GM12878 (cell line): ENCODE data around the gene MBNL1. TPM values are rescaled to one million over a fixed set of nuclear protein-coding genes. Genes with fewer than 3 reads are reported as not detected.

Experiments used
- ATAC-seq: fragments of 200-7000 bp; cut with Tn5 transposase; 3 replicates; pipeline ENCODE4 v1.9.1; 2020; ENCODE audit warnings: mild to moderate bottlenecking, moderate library complexity
- BruUV-seq: library from RNA; stranded (reverse); fragments of 400-500 nt; replicated peaks from 2 replicates; lab custom pipeline; 2021; lab: Mats Ljungman, UMichigan
- CTCF ChIA-PET: fragments of 300-600 bp; sonication (Branson Sonifier 250); formaldehyde crosslinking; extraction: SDS; loops from one replicate; lab custom pipeline; 2021; ENCODE audit warnings: inconsistent platforms; lab: Yijun Ruan, JAX
- POLR2A ChIA-PET: fragments of 350-600 bp; formaldehyde crosslinking; extraction: SDS; loops from one replicate; lab custom pipeline; 2021; ENCODE audit warnings: inconsistent platforms; lab: Charles Lee
- RAD21 ChIA-PET: fragments of 300-600 bp; sonication (Branson Sonifier 250); formaldehyde crosslinking; loops from one replicate; lab custom pipeline; 2023; ENCODE audit warnings: antibody characterized with exemption; ENCODE audit not compliant: unreplicated experiment; lab: Charles Lee
- SMC1A ChIA-PET: fragments of 300-600 bp; sonication (Branson Sonifier 250); formaldehyde crosslinking; loops from one replicate; lab custom pipeline; 2023; ENCODE audit not compliant: unreplicated experiment, uncharacterized antibody; lab: Charles Lee
- DNase-seq: peaks from one replicate; pipeline ENCODE4 v3.0.0-alpha.2; 2011; ENCODE audit warnings: low read depth, low spot score
- FAIRE-seq: peaks from 3 replicates; lab custom pipeline; 2011; peaks lifted over from hg19 to GRCh38; lab: Jason Lieb, UNC
- H2AFZ ChIP-seq: 2 replicates; pipeline ENCODE4 v1.6.0; 2011; ENCODE audit warnings: low read depth, low read length, control low read depth; ENCODE audit not compliant: control insufficient read depth
- H3K27ac ChIP-seq: 2 replicates; pipeline ENCODE4 v1.5.1; 2011; ENCODE audit warnings: control low read depth; ENCODE audit not compliant: control insufficient read depth, insufficient read depth
- H3K27me3 ChIP-seq, 2 experiments: replicated peaks in 1 of 2; 2 replicates each; pipeline versions ENCODE4 v1.6.0 to v1.6.1; 2011; ENCODE audit warnings: low read length in 1 of 2; ENCODE audit not compliant: control insufficient read depth in 2 of 2, insufficient read depth in 2 of 2
- H3K36me3 ChIP-seq, 2 experiments: 2 replicates each; pipeline ENCODE4 v1.5.1; 2011; ENCODE audit warnings: low read length in 1 of 2; ENCODE audit not compliant: control insufficient read depth in 2 of 2, insufficient read depth in 2 of 2
- H3K4me1 ChIP-seq: 2 replicates; pipeline ENCODE4 v1.6.1; 2011; ENCODE audit warnings: mild to moderate bottlenecking, low read length, moderate library complexity, mixed read lengths; ENCODE audit not compliant: control insufficient read depth, insufficient read depth
- H3K4me2 ChIP-seq: 2 replicates; pipeline ENCODE4 v1.6.0; 2011; ENCODE audit warnings: control low read depth; ENCODE audit not compliant: control insufficient read depth, insufficient read depth
- H3K4me3 ChIP-seq: fragments of 200-600 bp; sonication (generic); 2 replicates; pipeline ENCODE4 v1.5.1; 2016
- H3K79me2 ChIP-seq: 2 replicates; pipeline ENCODE4 v1.6.0; 2011; ENCODE audit warnings: low read length; ENCODE audit not compliant: control insufficient read depth, insufficient read depth
- H3K9ac ChIP-seq: 2 replicates; pipeline ENCODE4 v1.8.0; 2011; ENCODE audit warnings: low read length, control low read depth, mixed read lengths; ENCODE audit not compliant: control insufficient read depth, insufficient read depth
- H3K9me3 ChIP-seq: replicated peaks from 3 replicates; pipeline ENCODE4 v1.5.1; 2011; ENCODE audit warnings: mild to moderate bottlenecking, low read length; ENCODE audit not compliant: control insufficient read depth, insufficient read depth
- H4K20me1 ChIP-seq: 2 replicates; pipeline ENCODE4 v1.6.0; 2011; ENCODE audit not compliant: control insufficient read depth, insufficient read depth
- BCL11A ChIP-seq: IDR thresholded peaks from 2 replicates; pipeline ENCODE4 v1.6.1; 2011; ENCODE audit warnings: low read depth, low read length
- GABPA ChIP-seq: IDR thresholded peaks from 2 replicates; pipeline ENCODE4 v1.6.1; 2014; ENCODE audit warnings: antibody characterized with exemption, low read depth, mild to moderate bottlenecking, inconsistent platforms
- HDAC6 ChIP-seq: fragments of 200-600 bp; sonication (generic); IDR thresholded peaks from one replicate; pipeline ENCODE4 v1.8.0; 2017; ENCODE audit warnings: antibody characterized with exemption; ENCODE audit not compliant: unreplicated experiment
- HDGF ChIP-seq: fragments of 450-650 bp; IDR thresholded peaks from 2 replicates; pipeline ENCODE4 v1.6.1; 2016; ENCODE audit warnings: antibody characterized with exemption
- MTA2 ChIP-seq: fragments of 450-650 bp; IDR thresholded peaks from 2 replicates; pipeline ENCODE4 v1.6.1; 2016; ENCODE audit warnings: low read depth, mild to moderate bottlenecking, moderate library complexity
- NFYB ChIP-seq: IDR thresholded peaks from 2 replicates; pipeline ENCODE4 v1.6.1; 2011; ENCODE audit warnings: low read depth, mild to moderate bottlenecking, low read length, improper control_type of control experiment, moderate library complexity; ENCODE audit not compliant: insufficient read depth
- PAX5 ChIP-seq: IDR thresholded peaks from 2 replicates; pipeline ENCODE4 v1.6.1; 2011; ENCODE audit warnings: low read depth, low read length, borderline replicate concordance
- SMC3 ChIP-seq: IDR thresholded peaks from 2 replicates; pipeline ENCODE4 v1.6.1; 2011; ENCODE audit warnings: low read length, improper control_type of control experiment, borderline replicate concordance
- TAF1 ChIP-seq: IDR thresholded peaks from 2 replicates; pipeline ENCODE4 v1.6.1; 2011; ENCODE audit warnings: mild to moderate bottlenecking, low read depth, low read length, borderline replicate concordance
- TARDBP ChIP-seq: IDR thresholded peaks from 2 replicates; pipeline ENCODE4 v1.6.1; 2016; ENCODE audit warnings: borderline replicate concordance
- YBX1 ChIP-seq: fragments of 450-650 bp; IDR thresholded peaks from 2 replicates; pipeline ENCODE4 v1.6.1; 2016; ENCODE audit warnings: antibody characterized with exemption
- ZBED1 ChIP-seq: IDR thresholded peaks from 2 replicates; pipeline ENCODE4 v1.6.1; 2016; ENCODE audit warnings: borderline replicate concordance
- ZNF217 ChIP-seq: fragments of 450-650 bp; IDR thresholded peaks from 2 replicates; pipeline ENCODE4 v1.6.1; 2017; ENCODE audit warnings: antibody characterized with exemption, mild to moderate bottlenecking
- ZNF274 ChIP-seq: IDR thresholded peaks from one replicate; pipeline ENCODE4 v1.8.0; 2011; ENCODE audit not compliant: insufficient read length, insufficient read depth
- WGBS: methylation state at CpG from one replicate; pipeline ENCODE4 v1.1.6; 2016; ENCODE audit warnings: low lambda C conversion rate; ENCODE audit not compliant: insufficient replicate concordance, insufficient coverage; ENCODE audit errors: missing lambda C conversion rate; 5-methylcytosine and 5-hydroxymethylcytosine counted together
- in situ Hi-C: fragments of 300-500 bp; cut with MboI; formaldehyde crosslinking; loops from 9 replicates; pipeline ENCODE4 v1.14.3; 2018; ENCODE audit warnings: mixed read lengths
- intact Hi-C: fragments of 100-400 bp; cut with micrococcal nuclease; formaldehyde crosslinking; loops from one replicate; pipeline ENCODE4 v1.14.2; 2022; ENCODE audit not compliant: unreplicated experiment
- polyA plus RNA-seq, 11 experiments: library from polyadenylated mRNA; depleted of rRNA in 4 of 11; unstranded in 6 of 11; stranded (reverse) in 5 of 11; fragments of >200 nt; fragmentation: Nextera tagmentation in 4 of 11; fragmentation: Illumina TruSeq in 1 of 11; extraction: Ambion mirVana in 4 of 11; extraction: Trizol in 1 of 11; gene quantifications; 1 replicate in 1 of 11; 2 replicates in 10 of 11; pipeline versions ENCODE4 v1.2.1 to v1.2.3, GENCODE V29; 2011 to 2016; ENCODE audit warnings: inconsistent platforms in 2 of 11, missing spikeins in 2 of 11, low read depth in 1 of 11
- total RNA-seq, 4 experiments: library from RNA; depleted of rRNA in 3 of 4; stranded (reverse); fragments of >200 nt in 3 of 4; fragmentation: Illumina TruSeq in 1 of 4; extraction: Trizol in 1 of 4; gene quantifications; 2 replicates each; pipeline versions ENCODE4 v1.2.1 to v1.2.3, GENCODE V29; 2013 to 2021
- TF ChIP-seq, protein P1 (sequence below): fragments of 150-350 bp; IDR thresholded peaks from 2 replicates; pipeline ENCODE4 v1.6.1; 2016; ENCODE audit warnings: low read depth, low read length
- TF ChIP-seq, protein P2 (sequence below): fragments of 450-650 bp; IDR thresholded peaks from 2 replicates; pipeline ENCODE4 v1.6.1; 2014; ENCODE audit warnings: mild to moderate bottlenecking
- TF ChIP-seq, protein P3 (sequence below): IDR thresholded peaks from 2 replicates; pipeline ENCODE4 v1.6.1; 2011; ENCODE audit warnings: low read depth, low read length, improper control_type of control experiment, borderline replicate concordance

MBNL1 gene
- total and polyA plus RNA-seq, 10 of the 15 experiments (the other 5 are each of a cell fraction or from before 2014, with no cell fraction given) = 59.6 to 337 (median 143) TPM

DNA sequence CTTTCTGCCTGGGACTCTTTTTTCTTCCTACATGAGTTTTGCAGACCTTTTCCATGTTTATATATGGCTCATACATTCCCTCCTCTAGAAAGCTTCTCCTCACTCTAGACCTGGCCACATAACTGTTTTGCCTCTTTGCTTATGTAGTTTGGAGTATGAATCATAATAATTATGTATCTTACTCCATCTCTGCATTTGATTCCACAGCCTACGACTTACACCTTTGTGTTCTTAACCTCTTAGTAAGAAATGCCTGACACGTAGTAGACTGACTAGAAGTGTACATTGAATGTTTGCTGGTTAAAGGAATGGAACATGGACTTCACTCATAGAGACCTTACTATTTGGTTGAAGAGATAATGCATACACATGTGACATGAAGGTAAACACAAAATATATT lies 56.4 kb downstream of the MBNL1 start (continued):
- TF ChIP-seq ZNF217 = no peak

DNA sequence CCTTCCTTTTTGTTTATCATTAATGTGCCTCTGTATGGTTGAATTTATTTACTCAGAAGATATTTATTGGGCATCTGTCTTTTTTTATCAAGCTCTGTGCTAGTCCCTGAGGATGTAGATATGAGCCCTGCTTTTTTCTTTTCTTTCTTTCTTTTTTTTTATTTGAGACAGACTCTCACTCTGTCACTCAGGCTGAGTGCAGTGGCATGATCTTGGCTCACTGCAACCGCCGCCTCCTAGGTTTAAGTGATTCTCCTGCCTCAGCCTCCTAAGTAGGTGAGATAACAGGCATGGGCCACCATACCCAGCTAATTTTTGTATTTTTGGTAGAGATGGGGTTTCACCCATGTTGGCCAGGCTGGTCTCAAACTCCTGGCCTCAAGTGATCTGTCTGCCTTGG lies 58.5 kb downstream of the MBNL1 start:
- Histone ChIP-seq H3K9me3 (peaks cover 8% of the 10 kb centered on the region), H3K4me1 (peaks cover 29% of the 10 kb centered on the region), H3K4me2 (no peak overlapping the region), H3K9ac (no peak overlapping the region), H3K79me2 (peaks cover 93% of the 10 kb centered on the region), H4K20me1 (no peaks in the 10 kb centered on the region), H3K27me3 (no peaks in the 10 kb centered on the region), H3K27ac (no peak overlapping the region), H3K36me3 (peaks cover 0 to 12% of the 10 kb centered on the region in 2 experiments; a peak in 1 of 4 replicates), H2AFZ (no peak overlapping the region), H3K4me3 (no peak overlapping the region)
- in situ Hi-C loops = no loop called here
- POLR2A ChIA-PET = no interaction called here
- ATAC-seq (no peak), DNase-seq (no peak), FAIRE-seq (no peak)
- SMC1A ChIA-PET = interaction anchor here (1.0 to 3.4 kb wide), 4 partner anchors 8 to 116 kb away, joined by 3 to 13 read pairs (median 8); no protein-coding TSS in a partner anchor
- WGBS = 100% methylated on average over 2 of the region's 2 CpGs
- BruUV-seq = no TSS peak
- intact Hi-C loops = no loop called here
- RAD21 ChIA-PET = no interaction called here
- CTCF ChIA-PET = interaction anchor here (0.7 to 0.9 kb wide), 2 partner anchors 122 to 143 kb away, joined by 3 read pairs; no protein-coding TSS in a partner anchor
- TF ChIP-seq ZBED1 = no peak
- no peak for TF ChIP-seq NFYB
- no peak for TF ChIP-seq BCL11A
- TF ChIP-seq ZNF274 = no peak
- TF ChIP-seq MTA2 = no peak
- TF ChIP-seq HDGF = no peak
- TF ChIP-seq HDAC6 = no peak
- TF ChIP-seq, protein P1, sequence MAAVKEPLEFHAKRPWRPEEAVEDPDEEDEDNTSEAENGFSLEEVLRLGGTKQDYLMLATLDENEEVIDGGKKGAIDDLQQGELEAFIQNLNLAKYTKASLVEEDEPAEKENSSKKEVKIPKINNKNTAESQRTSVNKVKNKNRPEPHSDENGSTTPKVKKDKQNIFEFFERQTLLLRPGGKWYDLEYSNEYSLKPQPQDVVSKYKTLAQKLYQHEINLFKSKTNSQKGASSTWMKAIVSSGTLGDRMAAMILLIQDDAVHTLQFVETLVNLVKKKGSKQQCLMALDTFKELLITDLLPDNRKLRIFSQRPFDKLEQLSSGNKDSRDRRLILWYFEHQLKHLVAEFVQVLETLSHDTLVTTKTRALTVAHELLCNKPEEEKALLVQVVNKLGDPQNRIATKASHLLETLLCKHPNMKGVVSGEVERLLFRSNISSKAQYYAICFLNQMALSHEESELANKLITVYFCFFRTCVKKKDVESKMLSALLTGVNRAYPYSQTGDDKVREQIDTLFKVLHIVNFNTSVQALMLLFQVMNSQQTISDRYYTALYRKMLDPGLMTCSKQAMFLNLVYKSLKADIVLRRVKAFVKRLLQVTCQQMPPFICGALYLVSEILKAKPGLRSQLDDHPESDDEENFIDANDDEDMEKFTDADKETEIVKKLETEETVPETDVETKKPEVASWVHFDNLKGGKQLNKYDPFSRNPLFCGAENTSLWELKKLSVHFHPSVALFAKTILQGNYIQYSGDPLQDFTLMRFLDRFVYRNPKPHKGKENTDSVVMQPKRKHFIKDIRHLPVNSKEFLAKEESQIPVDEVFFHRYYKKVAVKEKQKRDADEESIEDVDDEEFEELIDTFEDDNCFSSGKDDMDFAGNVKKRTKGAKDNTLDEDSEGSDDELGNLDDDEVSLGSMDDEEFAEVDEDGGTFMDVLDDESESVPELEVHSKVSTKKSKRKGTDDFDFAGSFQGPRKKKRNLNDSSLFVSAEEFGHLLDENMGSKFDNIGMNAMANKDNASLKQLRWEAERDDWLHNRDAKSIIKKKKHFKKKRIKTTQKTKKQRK = no peak
- no peak for TF ChIP-seq TARDBP
- no peak for TF ChIP-seq GABPA
- TF ChIP-seq YBX1 = no peak
- TF ChIP-seq, protein P2, sequence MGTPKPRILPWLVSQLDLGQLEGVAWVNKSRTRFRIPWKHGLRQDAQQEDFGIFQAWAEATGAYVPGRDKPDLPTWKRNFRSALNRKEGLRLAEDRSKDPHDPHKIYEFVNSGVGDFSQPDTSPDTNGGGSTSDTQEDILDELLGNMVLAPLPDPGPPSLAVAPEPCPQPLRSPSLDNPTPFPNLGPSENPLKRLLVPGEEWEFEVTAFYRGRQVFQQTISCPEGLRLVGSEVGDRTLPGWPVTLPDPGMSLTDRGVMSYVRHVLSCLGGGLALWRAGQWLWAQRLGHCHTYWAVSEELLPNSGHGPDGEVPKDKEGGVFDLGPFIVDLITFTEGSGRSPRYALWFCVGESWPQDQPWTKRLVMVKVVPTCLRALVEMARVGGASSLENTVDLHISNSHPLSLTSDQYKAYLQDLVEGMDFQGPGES = no peak
- TF ChIP-seq, protein P3, sequence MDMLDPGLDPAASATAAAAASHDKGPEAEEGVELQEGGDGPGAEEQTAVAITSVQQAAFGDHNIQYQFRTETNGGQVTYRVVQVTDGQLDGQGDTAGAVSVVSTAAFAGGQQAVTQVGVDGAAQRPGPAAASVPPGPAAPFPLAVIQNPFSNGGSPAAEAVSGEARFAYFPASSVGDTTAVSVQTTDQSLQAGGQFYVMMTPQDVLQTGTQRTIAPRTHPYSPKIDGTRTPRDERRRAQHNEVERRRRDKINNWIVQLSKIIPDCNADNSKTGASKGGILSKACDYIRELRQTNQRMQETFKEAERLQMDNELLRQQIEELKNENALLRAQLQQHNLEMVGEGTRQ = no peak
- TF ChIP-seq TAF1 = no peak
- no peak for TF ChIP-seq PAX5
- no peak for TF ChIP-seq SMC3
